GM18867 (cell line): ENCODE data around the gene ANKRD16.

Source experiments
- ATAC-seq: cut with Tn5 transposase; IDR thresholded peaks from one replicate; pipeline ENCODE4 v1.9.1; 2021; ENCODE audit warnings: mild to moderate bottlenecking, moderate library complexity; ENCODE audit not compliant: unreplicated experiment

Gene ANKRD16

GRCh38 chr10:5904227-5904626, 14.5 kb upstream of the ANKRD16 start:
- peak; percentile 88 for ATAC-seq

- ATAC-seq = no peak
Observed at GRCh38 chr10:5903563-5903962, 13.9 kb upstream of the ANKRD16 start.

- ATAC-seq = no peak
Observed at GRCh38 chr10:5902511-5903274, 13.0 kb upstream of the ANKRD16 start.

- no peak for ATAC-seq
Observed at GRCh38 chr10:5900247-5900646, 10.6 kb upstream of the ANKRD16 start.

- ATAC-seq = no peak
Observed at GRCh38 chr10:5898163-5898562, 8.5 kb upstream of the ANKRD16 start.

GRCh38 chr10:5897504-5897903, 7.8 kb upstream of the ANKRD16 start:
- no peak for ATAC-seq

- ATAC-seq = no peak
Observed at GRCh38 chr10:5897053-5897340, 7.3 kb upstream of the ANKRD16 start.

- peak; percentile 20 for ATAC-seq
Observed at GRCh38 chr10:5896208-5897052, 6.7 kb upstream of the ANKRD16 start.

GRCh38 chr10:5895804-5896203, 6.1 kb upstream of the ANKRD16 start:
- peak; percentile 68 for ATAC-seq

- ATAC-seq = no peak
Observed at GRCh38 chr10:5895365-5895764, 5.7 kb upstream of the ANKRD16 start.

- ATAC-seq = no peak
Observed at GRCh38 chr10:5894873-5895272, 5.2 kb upstream of the ANKRD16 start.

GRCh38 chr10:5894403-5894802, 4.7 kb upstream of the ANKRD16 start:
- ATAC-seq = no peak

- no peak for ATAC-seq
Observed at GRCh38 chr10:5893321-5893720, 3.6 kb upstream of the ANKRD16 start.

GRCh38 chr10:5892007-5892406, 2.3 kb upstream of the ANKRD16 start:
- no peak for ATAC-seq

- no peak for ATAC-seq
Observed at GRCh38 chr10:5891009-5891408, 1.3 kb upstream of the ANKRD16 start.

- ATAC-seq = peak; percentile 5
Observed at GRCh38 chr10:5890452-5890915, 791 bp upstream of the ANKRD16 start.

GRCh38 chr10:5888843-5889623, 660 bp downstream of the ANKRD16 start:
- peak; percentile 26 for ATAC-seq

GRCh38 chr10:5888351-5888750, 1.3 kb downstream of the ANKRD16 start:
- no peak for ATAC-seq

GRCh38 chr10:5887641-5888040, 2.1 kb downstream of the ANKRD16 start:
- no peak for ATAC-seq

- ATAC-seq = no peak
Observed at GRCh38 chr10:5887029-5887428, 2.7 kb downstream of the ANKRD16 start.

- no peak for ATAC-seq
Observed at GRCh38 chr10:5885619-5886018, 4.1 kb downstream of the ANKRD16 start.
